Measurements from ENCODE around the gene POLA1. TPM values are rescaled to one million over a fixed set of nuclear protein-coding genes. Genes with fewer than 3 reads are reported as not detected.

Gene POLA1
- total and polyA plus RNA-seq, 7 donors, result 1.8 to 15.0 (median 11.4) TPM

DNA sequence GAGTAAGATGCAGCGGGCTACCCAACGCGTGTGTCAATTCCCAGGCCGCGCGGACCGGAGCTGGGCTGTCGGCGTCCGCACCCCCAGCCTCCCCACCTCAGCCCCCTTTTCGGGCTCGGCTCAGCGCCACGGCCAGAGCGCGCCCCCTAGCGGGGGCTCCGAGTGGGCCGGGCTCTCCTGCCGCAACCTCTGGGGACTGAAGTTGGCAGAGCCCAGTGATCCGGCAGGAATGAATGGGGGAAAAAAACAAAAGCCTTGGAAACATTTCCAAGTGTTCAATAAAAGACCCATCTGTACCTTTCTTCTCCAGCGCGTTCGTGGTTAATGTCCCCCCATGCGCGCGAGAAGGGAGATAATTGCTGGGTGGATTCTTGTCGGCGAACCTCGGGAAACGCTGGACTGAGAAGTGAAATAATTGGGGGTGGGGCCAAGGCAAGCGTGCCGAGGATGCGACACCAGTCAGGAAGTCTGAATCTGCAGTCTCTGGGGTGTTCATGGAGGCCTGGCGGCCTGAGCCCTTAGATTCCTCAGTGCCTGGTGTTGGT is 327.3 kb downstream of the POLA1 start:
- Histone ChIP-seq H3K27me3 (peaks cover 51 to 81% (median 67%) of the 10 kb centered on the region in 3 donors), H3K9me3 (no peaks in the 10 kb centered on the region), H3K4me1 (peaks cover 0 to 11% (median 5%) of the 10 kb centered on the region in 4 donors), H3K36me3 (no peaks in the 10 kb centered on the region), H3K4me3 (no peak overlapping the region), H3K27ac (no peak overlapping the region)
- no peak for DNase-seq
- TF ChIP-seq EP300 (IDR thresholded peaks at IDR 0.05) (no peak), POLR2A (IDR thresholded peaks at IDR 0.05) (no peak)
- TF ChIP-seq, protein P1, sequence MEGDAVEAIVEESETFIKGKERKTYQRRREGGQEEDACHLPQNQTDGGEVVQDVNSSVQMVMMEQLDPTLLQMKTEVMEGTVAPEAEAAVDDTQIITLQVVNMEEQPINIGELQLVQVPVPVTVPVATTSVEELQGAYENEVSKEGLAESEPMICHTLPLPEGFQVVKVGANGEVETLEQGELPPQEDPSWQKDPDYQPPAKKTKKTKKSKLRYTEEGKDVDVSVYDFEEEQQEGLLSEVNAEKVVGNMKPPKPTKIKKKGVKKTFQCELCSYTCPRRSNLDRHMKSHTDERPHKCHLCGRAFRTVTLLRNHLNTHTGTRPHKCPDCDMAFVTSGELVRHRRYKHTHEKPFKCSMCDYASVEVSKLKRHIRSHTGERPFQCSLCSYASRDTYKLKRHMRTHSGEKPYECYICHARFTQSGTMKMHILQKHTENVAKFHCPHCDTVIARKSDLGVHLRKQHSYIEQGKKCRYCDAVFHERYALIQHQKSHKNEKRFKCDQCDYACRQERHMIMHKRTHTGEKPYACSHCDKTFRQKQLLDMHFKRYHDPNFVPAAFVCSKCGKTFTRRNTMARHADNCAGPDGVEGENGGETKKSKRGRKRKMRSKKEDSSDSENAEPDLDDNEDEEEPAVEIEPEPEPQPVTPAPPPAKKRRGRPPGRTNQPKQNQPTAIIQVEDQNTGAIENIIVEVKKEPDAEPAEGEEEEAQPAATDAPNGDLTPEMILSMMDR (IDR thresholded peaks at IDR 0.05), result peak in 1 of 4 experiments; percentile 19
- WGBS, 2 donors, result 1 to 3% methylated on average over 35 of the region's 35 CpGs
- intact Hi-C loops (cut with DNase I), result no loop called here

DNA sequence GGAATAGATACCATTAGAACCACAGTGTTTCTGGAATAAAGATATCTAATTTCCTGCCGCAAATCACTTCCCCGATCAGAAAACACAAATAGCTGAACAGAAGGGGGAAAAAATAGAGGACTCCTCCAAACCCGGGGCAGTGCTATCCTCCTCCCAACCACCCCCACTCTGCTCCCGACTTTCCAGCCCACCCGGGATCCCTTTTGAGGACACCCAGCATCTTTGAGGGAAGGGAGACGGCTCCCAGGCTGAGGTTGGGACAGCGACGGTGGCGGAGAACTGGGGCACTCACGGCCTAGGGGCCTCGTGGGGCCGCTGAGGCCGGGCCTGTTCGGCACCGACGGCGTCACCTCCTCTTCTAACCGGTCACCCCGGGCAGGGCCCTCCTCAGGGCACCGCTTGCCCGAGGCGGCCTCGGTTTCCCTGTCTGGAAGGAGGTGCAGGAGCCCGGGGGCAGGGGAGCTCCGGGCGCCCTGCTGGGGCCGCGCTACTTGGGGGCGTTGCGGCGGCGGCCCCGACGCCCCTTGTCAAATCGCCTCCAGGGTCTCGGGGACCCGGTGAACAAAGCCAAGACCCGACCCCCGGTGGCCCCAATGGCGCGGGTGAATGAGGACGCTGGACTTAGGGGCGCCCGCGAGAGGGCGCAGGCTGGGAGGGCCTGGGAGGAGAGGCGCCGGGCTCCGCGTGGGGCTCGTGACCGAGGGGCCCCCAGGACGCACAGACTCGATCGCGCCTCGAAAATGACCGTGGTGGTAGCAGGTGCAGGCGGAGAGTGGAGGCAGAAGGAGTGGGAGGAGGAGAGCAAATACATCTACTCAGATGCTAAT is 329.0 kb downstream of the POLA1 start:
- no peak overlapping the region for H3K4me3 ChIP-seq
- intact Hi-C loops (cut with DNase I), result no loop called here
- peaks cover 0 to 11% (median 3%) of the 10 kb centered on the region in 4 donors for H3K4me1 ChIP-seq
- TF ChIP-seq, protein P1 (IDR thresholded peaks at IDR 0.05), result no peak
- no peak for TF ChIP-seq POLR2AphosphoS5 (IDR thresholded peaks at IDR 0.05)
- TF ChIP-seq POLR2A (IDR thresholded peaks at IDR 0.05), result no peak
- TF ChIP-seq EP300 (IDR thresholded peaks at IDR 0.05), result no peak
- 5 to 7% methylated on average over 59 of the region's 59 CpGs for WGBS, 2 donors
- no peaks in the 10 kb centered on the region for H3K36me3 ChIP-seq
- H3K27ac ChIP-seq, result no peak overlapping the region
- H3K27me3 ChIP-seq, result peaks cover 42 to 64% (median 52%) of the 10 kb centered on the region in 3 donors
- no peak for DNase-seq
- no peaks in the 10 kb centered on the region for H3K9me3 ChIP-seq

DNA sequence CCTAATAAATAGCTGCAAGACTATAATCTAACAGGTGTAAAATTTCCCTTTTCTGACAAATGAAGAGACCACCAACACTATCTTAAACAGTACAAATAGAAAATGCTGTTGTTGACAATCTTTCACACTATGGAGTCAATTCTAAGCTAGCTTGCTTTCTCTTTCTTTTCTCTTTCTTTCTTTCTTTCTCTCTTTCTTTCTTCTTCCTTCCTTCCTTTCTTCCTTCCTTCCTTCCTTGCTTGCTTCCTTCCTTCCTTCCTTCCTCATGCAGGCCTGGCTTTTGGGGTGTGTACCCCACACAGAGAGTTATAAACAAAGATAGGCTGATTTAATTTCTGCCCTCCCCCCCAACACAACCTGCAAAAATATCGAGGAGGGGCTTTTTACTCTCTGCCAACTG is 330.2 kb downstream of the POLA1 start:
- no peak for DNase-seq
- H3K4me3 ChIP-seq, result no peak overlapping the region
- no peaks in the 10 kb centered on the region for H3K36me3 ChIP-seq
- no peaks in the 10 kb centered on the region for H3K9me3 ChIP-seq
- no peak overlapping the region for H3K27ac ChIP-seq
- H3K27me3 ChIP-seq, result peaks cover 37 to 52% (median 40%) of the 10 kb centered on the region in 3 donors
- TF ChIP-seq POLR2AphosphoS5 (IDR thresholded peaks at IDR 0.05) (no peak), POLR2A (IDR thresholded peaks at IDR 0.05) (no peak), EP300 (IDR thresholded peaks at IDR 0.05) (no peak)
- TF ChIP-seq, protein P1 (IDR thresholded peaks at IDR 0.05), result no peak
- 25 to 41% methylated on average over 1 of the region's 1 CpG for WGBS, 2 donors
- H3K4me1 ChIP-seq, result peaks cover 0 to 11% (median 3%) of the 10 kb centered on the region in 4 donors
- intact Hi-C loops (cut with DNase I), result no loop called here

DNA sequence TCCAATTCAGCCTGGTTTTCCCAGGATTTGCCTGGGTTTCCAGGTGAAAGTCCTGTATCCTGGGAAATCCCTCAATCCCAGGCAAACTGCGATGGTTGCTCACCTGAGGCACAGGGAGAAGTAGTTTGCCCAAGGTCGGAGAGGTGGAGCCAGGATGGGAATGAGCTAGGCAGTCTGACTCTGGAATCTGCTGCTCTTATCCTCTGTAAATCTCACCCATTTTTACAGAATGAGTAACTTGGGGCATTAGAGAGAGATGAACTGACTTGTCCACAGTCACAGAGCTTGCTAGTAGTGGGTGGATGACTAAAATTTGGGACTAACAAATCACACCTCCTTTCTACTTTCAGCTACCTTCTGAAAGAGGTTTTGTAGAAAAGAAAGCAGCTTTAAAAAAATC is 331.9 kb downstream of the POLA1 start:
- 43 to 70% methylated on average over 2 of the region's 2 CpGs for WGBS, 2 donors
- no peak for TF ChIP-seq POLR2A (IDR thresholded peaks at IDR 0.05)
- TF ChIP-seq, protein P1 (IDR thresholded peaks at IDR 0.05), result no peak
- no peak for TF ChIP-seq EP300 (IDR thresholded peaks at IDR 0.05)
- no peak for TF ChIP-seq POLR2AphosphoS5 (IDR thresholded peaks at IDR 0.05)

More for the DNA sequence above, 331.9 kb downstream of the POLA1 start:
- peaks cover 0 to 10% (median 2%) of the 10 kb centered on the region in 4 donors for H3K4me1 ChIP-seq
- no peak overlapping the region for H3K27ac ChIP-seq
- intact Hi-C loops (cut with DNase I), result no loop called here
- no peaks in the 10 kb centered on the region for H3K36me3 ChIP-seq
- peaks cover 23 to 35% (median 24%) of the 10 kb centered on the region in 3 donors for H3K27me3 ChIP-seq
- DNase-seq, result no peak
- H3K4me3 ChIP-seq, result no peak overlapping the region
- H3K9me3 ChIP-seq, result no peaks in the 10 kb centered on the region
